OCI-LY1 (cell line): ENCODE data around the gene P2RY12.

ENCODE experiments used
- H2AFZ ChIP-seq: fragments of 200-600 bp; sonication (generic), shearing (Covaris generic); 2 replicates; pipeline ENCODE4 v1.6.0; 2014; ENCODE audit warnings: antibody characterized with exemption, mild to moderate bottlenecking, low read length
- H3F3A ChIP-seq: fragments of 200-600 bp; sonication (generic), shearing (Covaris generic); 2 replicates; pipeline ENCODE4 v1.6.0; 2014; ENCODE audit warnings: mild to moderate bottlenecking, antibody characterized with exemption, low read length, moderate library complexity; ENCODE audit not compliant: insufficient read depth
- H3K27ac ChIP-seq: fragments of 200-600 bp; sonication (generic); 2 replicates; pipeline ENCODE4 v1.5.1; 2014; ENCODE audit warnings: low read length, mixed run types, mild to moderate bottlenecking, low read depth; ENCODE audit not compliant: poor library complexity, severe bottlenecking
- H3K27me3 ChIP-seq: fragments of 200-600 bp; sonication (generic); 2 replicates; pipeline ENCODE4 v1.6.0; 2014; ENCODE audit warnings: antibody characterized with exemption, mild to moderate bottlenecking, low read length, moderate library complexity; ENCODE audit not compliant: insufficient read depth
- H3K36me3 ChIP-seq: fragments of 200-600 bp; sonication (generic); 2 replicates; pipeline ENCODE4 v1.6.1; 2014; ENCODE audit warnings: mild to moderate bottlenecking, antibody characterized with exemption, low read length, moderate library complexity, mixed read lengths; ENCODE audit not compliant: insufficient read depth
- H3K4me1 ChIP-seq: fragments of 200-600 bp; sonication (generic); 2 replicates; pipeline ENCODE4 v1.5.1; 2014; ENCODE audit warnings: mild to moderate bottlenecking, low read length, moderate library complexity; ENCODE audit not compliant: insufficient read depth, severe bottlenecking
- H3K4me2 ChIP-seq: fragments of 200-600 bp; sonication (generic), shearing (Covaris generic); 2 replicates; pipeline ENCODE4 v1.6.1; 2014; ENCODE audit warnings: low read length
- H3K4me3 ChIP-seq: fragments of 200-600 bp; sonication (generic); 2 replicates; pipeline ENCODE4 v1.5.1; 2014; ENCODE audit warnings: low read length, low read depth, mild to moderate bottlenecking, mixed read lengths; ENCODE audit not compliant: poor library complexity, severe bottlenecking
- H3K79me2 ChIP-seq: fragments of 200-600 bp; shearing (Covaris generic); 2 replicates; pipeline ENCODE4 v1.6.1; 2016; ENCODE audit warnings: mixed run types, low read length, mixed read lengths; ENCODE audit not compliant: insufficient read depth
- H3K9ac ChIP-seq: fragments of 200-600 bp; sonication (generic), shearing (Covaris generic); 2 replicates; pipeline ENCODE4 v1.6.1; 2014; ENCODE audit warnings: mild to moderate bottlenecking, low read length, mixed read lengths
- H3K9me2 ChIP-seq: fragments of 200-600 bp; sonication (generic), shearing (Covaris generic); 2 replicates; pipeline ENCODE4 v1.6.1; 2014; ENCODE audit warnings: low read depth, mild to moderate bottlenecking, low read length, mixed read lengths
- H3K9me3 ChIP-seq: fragments of 200-600 bp; shearing (Covaris generic); 2 replicates; pipeline ENCODE4 v1.6.1; 2014; ENCODE audit warnings: low read length, mixed read lengths
- H4K20me1 ChIP-seq: fragments of 200-600 bp; sonication (generic), shearing (Covaris generic); 2 replicates; pipeline ENCODE4 v1.6.0; 2016; ENCODE audit warnings: mild to moderate bottlenecking, low read length; ENCODE audit not compliant: insufficient read depth
- EZH2 ChIP-seq: fragments of 200-600 bp; sonication (generic), shearing (Covaris generic); IDR thresholded peaks from 2 replicates; pipeline ENCODE4 v1.8.0; 2017; ENCODE audit warnings: borderline replicate concordance, mixed run types, mild to moderate bottlenecking, antibody characterized with exemption, low read length, moderate library complexity, mixed read lengths
- TF ChIP-seq, protein P1 (sequence below): fragments of 200-600 bp; sonication (generic), shearing (Covaris generic); IDR thresholded peaks from 2 replicates; pipeline ENCODE4 v1.5.1; 2017; ENCODE audit warnings: mild to moderate bottlenecking, antibody characterized with exemption, low read length, moderate library complexity, mixed read lengths

P2RY12 gene

DNA sequence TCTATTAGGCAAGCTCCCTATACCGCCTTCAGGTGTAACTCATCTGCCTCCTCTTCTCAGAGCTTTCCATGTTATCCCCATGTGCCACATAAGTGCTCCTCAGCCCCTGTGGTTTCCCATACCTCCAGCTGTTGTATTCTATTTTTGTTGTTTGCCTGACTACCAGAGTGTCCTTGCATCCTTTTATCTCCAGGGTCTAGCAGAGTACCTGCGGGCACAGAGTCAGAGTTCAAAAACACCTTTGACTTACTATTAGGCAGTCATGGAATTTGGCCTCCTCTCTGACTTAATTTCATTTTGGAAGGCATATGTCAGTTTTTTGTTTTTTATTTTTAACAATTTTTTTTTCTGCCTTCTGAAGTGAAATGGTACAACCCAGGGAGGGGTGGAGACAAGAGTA is 75.0 kb downstream of the P2RY12 start:
- H3K9ac ChIP-seq = no peak overlapping the region
- H3K4me2 ChIP-seq = no peak overlapping the region
- H3K9me3 ChIP-seq = no peaks in the 10 kb centered on the region
- no peaks in the 10 kb centered on the region for H3K9me2 ChIP-seq
- no peak overlapping the region for H3K27ac ChIP-seq
- H3F3A ChIP-seq = no peaks in the 10 kb centered on the region
- no peaks in the 10 kb centered on the region for H3K79me2 ChIP-seq
- no peak overlapping the region for H2AFZ ChIP-seq
- TF ChIP-seq, protein P1, sequence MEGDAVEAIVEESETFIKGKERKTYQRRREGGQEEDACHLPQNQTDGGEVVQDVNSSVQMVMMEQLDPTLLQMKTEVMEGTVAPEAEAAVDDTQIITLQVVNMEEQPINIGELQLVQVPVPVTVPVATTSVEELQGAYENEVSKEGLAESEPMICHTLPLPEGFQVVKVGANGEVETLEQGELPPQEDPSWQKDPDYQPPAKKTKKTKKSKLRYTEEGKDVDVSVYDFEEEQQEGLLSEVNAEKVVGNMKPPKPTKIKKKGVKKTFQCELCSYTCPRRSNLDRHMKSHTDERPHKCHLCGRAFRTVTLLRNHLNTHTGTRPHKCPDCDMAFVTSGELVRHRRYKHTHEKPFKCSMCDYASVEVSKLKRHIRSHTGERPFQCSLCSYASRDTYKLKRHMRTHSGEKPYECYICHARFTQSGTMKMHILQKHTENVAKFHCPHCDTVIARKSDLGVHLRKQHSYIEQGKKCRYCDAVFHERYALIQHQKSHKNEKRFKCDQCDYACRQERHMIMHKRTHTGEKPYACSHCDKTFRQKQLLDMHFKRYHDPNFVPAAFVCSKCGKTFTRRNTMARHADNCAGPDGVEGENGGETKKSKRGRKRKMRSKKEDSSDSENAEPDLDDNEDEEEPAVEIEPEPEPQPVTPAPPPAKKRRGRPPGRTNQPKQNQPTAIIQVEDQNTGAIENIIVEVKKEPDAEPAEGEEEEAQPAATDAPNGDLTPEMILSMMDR = no peak
- TF ChIP-seq EZH2 = no peak
- no peaks in the 10 kb centered on the region for H3K36me3 ChIP-seq
- H4K20me1 ChIP-seq = no peaks in the 10 kb centered on the region
- no peak overlapping the region for H3K4me3 ChIP-seq
- H3K4me1 ChIP-seq = no peaks in the 10 kb centered on the region
- no peaks in the 10 kb centered on the region for H3K27me3 ChIP-seq

DNA sequence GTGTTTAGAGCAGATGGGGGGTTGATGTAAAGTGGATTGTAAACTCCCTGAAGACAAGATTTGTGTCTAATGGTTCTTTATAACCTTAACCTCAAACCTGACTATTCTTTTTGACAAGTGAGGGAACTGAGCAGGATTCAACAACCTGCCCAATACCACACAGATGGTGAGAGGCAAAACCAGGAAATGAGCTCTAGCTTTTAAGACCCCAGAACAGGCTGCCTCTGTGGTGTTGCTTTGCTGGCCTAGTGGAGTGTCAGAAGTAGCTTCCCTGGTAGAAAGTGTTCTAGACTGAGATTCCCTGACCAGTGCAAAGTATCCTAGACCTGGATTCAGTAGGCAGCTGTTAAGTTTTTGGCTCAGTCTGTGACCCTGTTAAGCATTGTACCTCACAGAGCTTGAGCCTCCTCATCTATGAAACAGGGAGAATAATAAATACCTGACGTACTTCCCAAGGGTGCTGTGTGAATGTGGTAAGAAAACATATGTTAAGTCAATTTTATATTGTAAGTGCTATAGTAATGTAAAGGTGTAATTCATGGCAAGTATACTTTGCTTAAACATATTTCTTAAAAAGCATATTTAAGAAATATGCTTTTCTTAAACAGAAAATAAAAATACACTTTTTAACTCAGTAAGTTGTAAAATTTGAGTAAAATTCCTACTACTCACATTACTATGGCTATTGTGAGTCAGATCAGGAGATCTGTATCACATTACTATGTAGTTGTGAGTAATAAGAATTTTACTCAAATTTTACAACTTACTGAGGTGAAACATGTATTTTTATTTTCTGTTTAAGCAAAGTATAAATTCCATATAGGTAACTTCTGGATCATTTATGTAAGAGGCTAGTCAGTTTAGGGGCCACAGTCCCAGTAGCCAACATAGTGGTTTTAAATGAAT is 76.7 kb downstream of the P2RY12 start:
- no peaks in the 10 kb centered on the region for H3K9me3 ChIP-seq
- no peak overlapping the region for H3K27ac ChIP-seq
- no peak overlapping the region for H2AFZ ChIP-seq
- H3K4me2 ChIP-seq = no peak overlapping the region
- no peaks in the 10 kb centered on the region for H3F3A ChIP-seq
- H3K36me3 ChIP-seq = no peaks in the 10 kb centered on the region
- TF ChIP-seq, protein P1 = no peak
- TF ChIP-seq EZH2 = no peak
- H3K4me3 ChIP-seq = no peak overlapping the region
- H3K9me2 ChIP-seq = no peaks in the 10 kb centered on the region
- no peaks in the 10 kb centered on the region for H4K20me1 ChIP-seq
- H3K4me1 ChIP-seq = no peaks in the 10 kb centered on the region
- no peaks in the 10 kb centered on the region for H3K27me3 ChIP-seq
- no peaks in the 10 kb centered on the region for H3K79me2 ChIP-seq
- H3K9ac ChIP-seq = no peak overlapping the region

GRCh38 chr3:151307131-151307530 is 77.4 kb downstream of the P2RY12 start:
- no peaks in the 10 kb centered on the region for H3F3A ChIP-seq
- no peak overlapping the region for H3K27ac ChIP-seq

More at GRCh38 chr3:151307131-151307530, 77.4 kb downstream of the P2RY12 start:
- Histone ChIP-seq H3K27me3 (no peaks in the 10 kb centered on the region), H3K9me2 (no peaks in the 10 kb centered on the region), H3K4me3 (no peak overlapping the region), H4K20me1 (no peaks in the 10 kb centered on the region), H3K4me2 (no peak overlapping the region), H3K36me3 (no peaks in the 10 kb centered on the region), H3K9me3 (no peaks in the 10 kb centered on the region), H3K9ac (no peak overlapping the region), H3K79me2 (no peaks in the 10 kb centered on the region), H2AFZ (no peak overlapping the region), H3K4me1 (no peaks in the 10 kb centered on the region)
- TF ChIP-seq, protein P1 = no peak
- no peak for TF ChIP-seq EZH2
